IPS DF 4.7 (cell line): ENCODE data around the gene SPTLC2.
"Not testable (repeated sequence)": the region's sequence is repeated elsewhere in the genome, so short reads cannot be mapped to it uniquely, and the experiment has no call there.

Source experiments
- DNase-seq: peaks from one replicate; pipeline ENCODE4 v3.0.0-alpha.2; 2013; ENCODE audit warnings: low spot score; ENCODE audit errors: extremely low read depth

Gene SPTLC2

DNA sequence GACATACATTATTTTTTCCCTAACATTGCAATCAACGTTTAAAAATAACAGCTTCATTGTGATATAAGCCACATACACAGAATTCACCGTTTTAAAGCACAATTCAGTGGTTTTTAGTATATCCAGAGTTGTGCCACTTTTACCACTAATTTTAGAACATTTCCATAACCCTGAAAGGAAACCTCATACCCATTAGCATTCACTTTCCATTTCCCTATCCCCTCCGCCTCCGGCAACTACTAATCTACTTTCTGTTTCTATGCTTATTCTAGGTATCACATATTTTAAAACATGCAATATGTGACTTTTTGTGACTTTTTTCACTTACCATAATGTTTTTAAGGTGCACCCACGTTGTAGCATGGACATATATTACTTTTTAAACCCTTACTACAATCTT is 62.2 kb downstream of the SPTLC2 start:
- no peak for DNase-seq

DNA sequence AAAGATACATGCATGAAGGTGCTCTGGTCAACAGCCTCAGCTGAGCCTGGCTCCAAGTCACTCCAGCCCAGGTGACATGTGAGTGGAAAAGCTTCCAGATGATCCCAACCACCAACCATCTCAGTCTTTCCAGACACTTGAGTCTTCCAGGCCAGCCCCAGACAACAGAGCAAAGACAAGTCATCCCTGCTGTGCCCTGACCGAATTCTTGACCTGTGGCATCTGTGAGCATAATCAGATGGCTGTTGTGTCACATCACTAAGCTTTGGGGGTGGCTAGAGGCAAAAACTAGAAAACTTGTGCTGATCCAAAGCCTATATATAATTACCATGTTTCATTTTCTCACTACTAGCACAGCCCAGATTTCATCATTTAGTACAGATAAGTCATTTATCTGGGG is 67.0 kb downstream of the SPTLC2 start:
- DNase-seq: no peak

DNA sequence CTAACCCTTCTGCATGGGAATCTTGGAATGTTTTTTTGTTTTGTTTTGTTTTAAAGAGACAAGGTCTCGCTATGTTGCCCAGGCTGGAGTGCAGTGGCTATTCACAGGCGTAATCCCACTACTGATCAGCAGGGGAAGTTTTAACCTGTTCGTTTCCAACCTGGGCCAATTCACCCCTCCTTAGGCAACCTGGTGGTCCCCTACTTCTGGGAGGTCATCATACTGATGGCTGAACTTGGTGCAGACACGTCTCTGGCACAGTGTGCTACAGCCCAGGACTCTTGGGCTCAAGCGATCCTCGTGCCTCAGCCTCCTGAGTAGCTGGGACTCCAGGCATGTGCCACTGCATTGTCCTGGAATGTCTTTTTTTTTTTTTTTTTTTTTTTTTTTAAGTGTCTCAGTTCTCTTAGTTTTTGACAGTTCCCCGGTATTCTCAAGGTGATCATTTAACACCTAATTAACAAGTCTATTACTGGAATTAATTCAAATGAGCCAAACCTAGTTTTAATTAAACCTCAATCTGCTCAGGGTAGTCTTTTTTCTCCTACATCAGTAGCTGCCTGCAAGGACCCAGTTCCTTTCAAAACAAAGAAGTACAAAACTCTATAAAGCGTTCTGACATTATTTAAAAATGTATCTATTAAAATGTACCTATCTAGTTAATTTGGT is 68.8 kb downstream of the SPTLC2 start:
- DNase-seq: no peak

DNA sequence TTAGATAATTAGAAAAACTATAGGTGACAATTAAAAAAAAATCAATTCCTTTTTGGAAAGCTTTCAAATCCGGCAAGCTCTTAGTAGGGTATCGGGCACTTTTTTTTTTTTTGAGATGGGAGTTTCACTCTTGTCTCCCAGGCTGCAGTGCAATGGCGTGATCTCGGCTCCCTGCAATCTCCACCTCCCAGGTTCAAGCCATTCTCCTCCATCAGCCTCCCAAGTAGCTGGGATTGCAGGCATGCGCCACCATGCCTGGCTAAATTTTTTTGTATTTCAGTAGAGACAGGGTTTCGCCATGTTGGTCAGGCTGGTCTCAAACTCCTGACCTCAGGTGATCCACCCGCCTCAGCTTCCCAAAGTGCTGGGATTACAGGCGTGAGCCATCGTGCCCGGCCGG is 71.3 kb downstream of the SPTLC2 start:
- DNase-seq: not testable (repeated sequence)

DNA sequence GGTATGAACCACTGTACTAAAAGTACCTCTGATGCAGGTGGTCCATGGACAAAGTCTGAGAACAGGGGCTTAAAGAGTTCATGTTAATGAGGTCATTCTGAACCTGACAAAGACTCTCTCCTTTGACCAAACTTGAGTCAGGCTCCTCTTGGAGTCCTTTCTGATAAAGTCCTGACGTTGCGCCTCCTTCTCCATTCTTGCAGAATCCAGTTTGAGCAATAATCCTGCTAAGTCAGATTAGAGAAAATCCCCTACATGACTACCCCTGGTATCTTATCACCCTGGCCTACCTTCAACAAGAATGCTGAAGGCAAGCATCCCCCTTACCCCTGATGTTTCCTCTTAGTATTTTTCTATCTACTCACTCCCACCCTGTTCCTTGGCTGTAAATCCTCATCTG is 71.9 kb downstream of the SPTLC2 start:
- DNase-seq: no peak

DNA sequence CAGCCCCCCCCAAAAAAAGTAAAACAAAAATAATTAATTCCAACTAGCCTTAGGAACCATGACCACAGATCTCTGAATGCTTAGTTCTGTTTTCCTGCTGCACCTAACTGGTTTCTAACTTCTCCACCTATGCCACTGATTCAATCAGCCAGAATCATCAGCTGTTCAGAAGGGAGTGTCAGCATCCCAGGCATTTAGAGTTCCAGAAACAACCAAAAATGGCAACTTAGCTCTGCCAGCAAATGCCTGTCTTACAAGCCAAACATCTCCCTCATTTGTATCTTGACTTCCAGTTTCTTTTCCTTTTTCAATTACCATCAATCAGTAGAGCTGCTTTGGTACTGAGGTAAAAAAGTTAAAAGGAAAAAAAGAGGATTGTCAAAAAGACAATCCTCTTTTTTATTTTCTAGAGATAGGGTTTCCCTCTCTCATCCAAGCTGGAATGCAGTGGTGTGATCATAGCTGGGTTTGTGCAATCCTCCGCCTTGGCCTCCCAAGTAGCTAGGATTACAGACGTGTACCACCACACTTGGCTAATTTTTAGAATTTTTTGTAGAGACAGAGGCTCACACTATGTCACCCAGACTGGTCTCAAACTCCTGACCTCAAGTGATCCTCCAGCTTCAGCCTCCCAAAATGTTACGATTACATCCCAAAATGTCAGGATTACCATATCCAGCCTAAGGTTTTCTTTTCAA is 72.7 kb downstream of the SPTLC2 start:
- no peak for DNase-seq

DNA sequence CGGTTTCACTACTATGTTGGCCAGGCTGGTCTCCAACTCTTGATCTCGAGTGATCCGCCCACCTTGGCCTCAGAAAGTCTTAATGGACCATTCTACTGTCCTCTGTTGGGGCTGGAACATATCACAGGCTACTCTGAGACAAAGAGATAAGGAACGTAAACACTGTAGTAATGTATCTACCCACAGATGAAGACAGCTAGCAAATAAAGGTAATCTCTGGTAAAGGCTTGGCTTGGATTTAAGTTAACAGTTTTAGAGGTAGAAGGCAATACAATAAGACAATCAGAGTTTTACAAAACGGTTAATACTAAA is 73.2 kb downstream of the SPTLC2 start:
- no peak for DNase-seq

DNA sequence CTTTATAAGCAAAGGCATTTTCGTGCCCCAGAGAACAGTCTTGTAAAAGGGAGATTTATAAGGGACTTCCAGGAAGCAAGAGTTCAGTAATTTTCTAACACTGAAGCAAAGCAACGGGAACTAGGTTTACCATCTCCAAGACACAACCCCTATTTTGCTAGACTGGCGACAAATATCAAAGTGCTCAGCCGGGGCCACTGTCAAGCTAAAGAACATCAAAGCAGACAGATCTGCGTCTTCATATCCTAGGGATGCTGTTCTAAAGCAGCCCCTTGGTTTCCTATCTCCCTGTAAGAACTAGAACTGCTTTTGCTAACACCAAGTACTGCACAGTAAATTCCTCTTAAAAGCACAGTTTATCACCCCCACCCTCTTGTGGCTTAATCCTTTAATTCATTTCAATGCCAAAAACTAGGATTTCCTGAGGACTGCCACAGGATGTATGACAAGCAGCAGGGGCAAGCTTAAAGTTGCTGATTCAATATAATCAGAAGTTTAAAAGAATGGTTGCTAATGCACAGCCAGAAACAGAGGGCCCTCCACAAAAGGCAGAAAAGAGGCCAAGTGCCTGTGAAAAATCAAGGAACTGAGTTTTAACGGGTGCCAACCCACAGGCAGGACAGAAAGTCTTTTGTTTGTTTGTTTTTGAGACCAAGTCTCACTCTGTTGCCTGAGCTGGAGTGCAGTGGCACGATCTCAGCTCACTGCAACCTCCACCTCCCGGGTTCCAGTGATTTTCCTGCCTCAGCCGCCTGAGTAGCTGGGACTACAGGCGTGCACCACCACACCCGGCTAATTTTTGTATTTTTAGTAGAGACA is 73.8 kb downstream of the SPTLC2 start:
- DNase-seq: no peak

DNA sequence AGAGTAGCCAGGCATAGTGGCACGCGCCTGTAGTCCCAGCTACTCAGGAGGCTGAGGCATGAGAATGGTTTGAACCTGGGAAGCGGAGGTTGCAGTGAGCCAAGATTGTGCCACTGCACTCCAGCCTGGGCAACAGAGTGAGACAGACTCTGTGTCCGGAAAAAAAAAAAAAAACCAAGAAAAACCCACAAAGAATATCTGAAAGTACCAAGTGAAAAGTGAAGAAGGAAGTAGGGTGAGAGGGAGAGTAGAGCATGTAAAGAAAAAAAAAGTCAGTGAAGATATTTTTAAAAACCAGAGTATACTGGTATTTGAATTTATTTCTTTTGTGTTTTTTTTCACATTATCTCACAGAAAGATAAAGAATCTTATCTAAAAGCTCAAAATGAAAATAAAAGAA is 74.5 kb downstream of the SPTLC2 start:
- no peak for DNase-seq

DNA sequence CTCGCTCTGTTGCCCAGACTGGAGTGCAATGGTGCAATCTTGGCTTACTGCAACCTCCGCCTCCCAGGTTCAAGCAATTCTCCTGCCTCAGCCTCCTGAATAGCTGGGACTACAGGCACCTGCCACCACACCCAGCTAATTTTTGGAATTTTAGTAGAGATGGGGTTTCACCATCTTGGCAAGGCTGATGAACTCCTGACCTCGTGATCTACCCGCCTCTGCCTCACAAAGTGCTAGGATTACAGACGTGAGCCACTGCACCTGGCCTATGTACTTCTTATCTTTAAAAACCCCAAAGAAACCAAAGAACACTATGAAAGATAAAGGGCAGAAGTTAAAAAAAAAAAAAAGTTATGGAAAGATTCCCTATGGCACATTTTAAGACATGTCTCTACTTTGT is 79.5 kb downstream of the SPTLC2 start:
- DNase-seq: not testable (repeated sequence)

DNA sequence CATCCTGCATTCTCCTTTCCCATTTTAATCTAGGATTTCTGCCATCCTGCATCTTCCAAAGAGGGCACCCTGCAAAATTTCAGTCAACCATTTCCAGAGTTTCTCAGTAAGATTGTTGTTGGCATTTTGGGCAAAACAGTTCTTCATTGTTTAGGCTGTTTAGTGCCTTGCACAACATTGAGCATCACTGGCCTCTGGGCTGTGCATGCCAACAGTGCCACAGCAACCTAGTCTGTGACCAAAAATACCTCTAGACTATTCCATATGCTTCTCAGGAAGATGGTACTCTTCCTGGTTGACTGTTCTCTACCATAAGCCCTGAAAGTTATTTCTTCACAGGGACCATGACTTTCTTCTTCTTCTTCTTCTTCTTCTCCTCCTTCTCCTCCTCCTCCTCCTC is 85.4 kb downstream of the SPTLC2 start:
- DNase-seq: no peak

DNA sequence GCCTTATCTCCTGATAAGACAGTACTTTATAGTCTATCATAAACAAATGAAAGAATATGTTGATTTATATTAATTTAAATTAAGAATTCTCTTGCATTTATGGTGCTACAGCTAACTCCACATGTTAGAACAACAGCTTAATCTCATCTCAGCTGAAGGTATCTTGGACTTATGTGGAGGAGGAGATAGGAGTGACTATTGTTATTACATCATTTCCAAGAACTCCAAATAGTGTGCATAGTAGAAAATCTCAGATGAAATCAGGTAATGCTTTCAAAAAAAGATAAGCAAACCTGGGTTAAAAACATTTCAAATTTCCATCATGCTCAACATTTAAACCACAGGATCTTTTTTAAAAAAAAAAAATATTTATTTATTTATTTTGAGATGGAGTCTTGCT is 86.5 kb downstream of the SPTLC2 start:
- DNase-seq: no peak

DNA sequence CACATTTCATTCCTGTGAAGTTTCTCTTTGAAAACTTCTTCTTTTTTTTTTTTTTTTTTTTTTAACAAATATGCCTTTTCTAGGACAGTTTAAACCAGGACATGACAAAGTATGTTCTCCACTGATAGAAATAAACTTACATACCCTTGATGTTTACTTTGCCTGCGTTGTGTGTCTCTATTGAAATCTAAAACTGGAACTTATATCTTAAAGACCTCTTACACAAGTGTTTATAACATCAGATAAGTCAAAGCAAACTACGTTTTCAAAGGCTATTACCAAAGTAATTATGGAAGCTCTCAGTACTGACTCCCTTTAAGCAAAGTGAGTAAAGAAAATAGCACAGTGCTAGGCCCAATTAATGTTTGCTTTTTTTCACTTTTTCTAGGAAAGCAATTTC is 87.2 kb downstream of the SPTLC2 start:
- no peak for DNase-seq

DNA sequence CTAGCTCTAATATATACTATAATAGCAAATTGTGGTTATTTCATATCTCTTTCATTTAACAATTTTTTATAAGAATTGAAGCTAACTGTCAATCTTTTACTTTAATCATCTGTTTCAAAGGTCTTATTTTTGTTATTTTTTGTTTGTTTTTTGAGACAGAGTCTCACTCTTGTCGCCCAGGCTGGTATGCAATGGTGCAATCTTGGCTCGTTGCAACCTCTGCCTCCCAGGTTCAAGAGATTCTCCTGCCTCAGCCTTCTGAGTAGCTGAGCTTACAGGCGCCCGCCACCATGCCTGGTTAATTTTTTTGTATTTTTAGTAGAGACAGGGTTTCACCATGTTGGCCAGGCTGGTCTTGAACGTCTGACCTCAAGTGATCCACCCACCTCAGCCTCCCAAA is 87.7 kb downstream of the SPTLC2 start:
- not testable (repeated sequence) for DNase-seq

DNA sequence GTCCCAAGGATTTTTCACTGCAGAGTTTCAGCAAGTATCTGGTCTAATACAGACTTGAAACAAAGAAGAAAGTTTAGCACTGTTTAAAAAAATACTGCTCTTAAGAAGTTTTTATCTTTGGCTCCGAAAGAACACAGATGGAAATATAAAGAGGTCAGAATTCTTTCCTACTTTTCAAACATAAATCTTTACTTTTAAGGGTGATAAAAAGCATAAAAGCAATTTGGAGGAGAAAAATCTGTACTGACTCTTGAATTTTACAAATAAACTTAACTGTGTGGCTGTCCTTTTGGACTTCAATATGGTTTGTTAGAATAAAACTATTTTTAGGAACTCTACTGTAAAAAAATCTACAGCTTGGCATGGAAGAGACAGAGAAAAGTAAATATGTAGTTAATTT is 90.2 kb downstream of the SPTLC2 start:
- DNase-seq: no peak

DNA sequence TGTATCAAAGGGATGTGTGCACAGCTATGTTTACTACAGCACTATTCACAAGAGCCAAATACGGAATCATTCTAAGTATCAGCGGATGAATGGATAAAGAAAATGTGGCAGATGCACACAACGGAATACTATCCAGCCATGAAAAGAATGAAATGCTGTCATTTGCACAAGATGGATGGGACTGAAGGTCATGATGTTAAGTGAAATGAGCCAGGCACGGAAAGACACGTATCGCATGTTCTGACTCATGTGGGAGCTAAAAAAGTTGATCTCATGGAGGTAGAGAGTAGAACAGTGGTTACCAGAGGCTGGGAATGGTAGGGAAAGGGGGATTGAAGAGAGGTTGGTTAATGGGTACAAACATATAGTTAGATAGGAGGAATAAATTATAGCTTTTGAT is 91.9 kb downstream of the SPTLC2 start:
- no peak for DNase-seq

DNA sequence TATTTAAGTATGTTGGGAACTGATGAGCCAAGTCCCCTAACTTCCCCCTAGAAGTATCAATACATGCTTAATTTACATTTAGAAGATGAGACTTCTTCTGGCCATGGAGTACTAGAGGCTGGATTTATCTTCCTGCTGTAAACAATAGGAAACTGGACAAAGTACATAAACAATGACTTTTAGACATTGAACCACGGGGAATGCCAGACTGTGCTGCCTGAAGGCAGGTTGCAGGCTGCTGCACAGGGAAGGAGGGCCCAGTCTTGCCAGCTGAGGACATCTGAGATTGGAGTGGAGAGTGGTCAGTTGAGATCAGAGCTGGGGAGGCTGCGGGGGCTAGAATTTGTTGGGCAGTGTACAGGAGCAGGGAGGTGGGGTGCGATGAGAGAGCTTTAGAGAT is 93.3 kb downstream of the SPTLC2 start:
- no peak for DNase-seq

DNA sequence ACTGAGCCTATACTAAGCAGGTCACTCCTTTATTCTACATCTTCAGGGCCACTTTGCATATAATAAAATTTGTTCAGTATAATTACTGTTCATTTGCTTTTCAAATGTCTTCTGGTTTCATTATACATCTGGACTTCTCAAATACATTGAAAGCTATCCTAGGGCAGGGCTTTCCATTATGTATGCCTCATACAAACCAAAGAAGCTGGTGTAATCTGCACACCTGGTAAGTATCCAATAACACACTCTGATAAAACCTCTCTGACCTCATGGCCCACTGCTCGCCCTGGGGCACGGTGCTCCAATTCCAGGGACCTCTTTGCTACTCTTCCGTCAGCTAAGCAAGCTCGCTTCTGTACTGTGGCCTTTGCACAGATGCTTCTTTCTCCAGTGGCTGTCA is 95.9 kb downstream of the SPTLC2 start:
- no peak for DNase-seq

DNA sequence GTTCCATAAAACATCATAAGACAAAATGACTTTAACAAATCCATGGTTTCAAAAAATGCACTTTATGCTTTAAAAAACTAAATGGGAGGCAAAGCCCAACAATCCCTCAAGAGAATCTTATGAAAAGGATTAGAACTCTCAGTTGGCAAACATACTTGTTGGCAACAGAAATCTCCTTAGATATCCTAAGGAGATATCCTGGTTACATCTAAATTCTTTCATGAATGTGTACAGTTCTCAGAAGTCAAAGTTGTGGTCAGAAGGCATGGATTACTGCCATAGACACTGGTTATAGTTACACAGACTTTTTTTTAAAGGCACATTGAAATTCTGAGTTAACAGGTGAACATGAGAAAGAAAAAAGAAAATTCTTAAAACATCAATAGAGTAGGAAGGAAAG is 100.3 kb downstream of the SPTLC2 start:
- DNase-seq: no peak

DNA sequence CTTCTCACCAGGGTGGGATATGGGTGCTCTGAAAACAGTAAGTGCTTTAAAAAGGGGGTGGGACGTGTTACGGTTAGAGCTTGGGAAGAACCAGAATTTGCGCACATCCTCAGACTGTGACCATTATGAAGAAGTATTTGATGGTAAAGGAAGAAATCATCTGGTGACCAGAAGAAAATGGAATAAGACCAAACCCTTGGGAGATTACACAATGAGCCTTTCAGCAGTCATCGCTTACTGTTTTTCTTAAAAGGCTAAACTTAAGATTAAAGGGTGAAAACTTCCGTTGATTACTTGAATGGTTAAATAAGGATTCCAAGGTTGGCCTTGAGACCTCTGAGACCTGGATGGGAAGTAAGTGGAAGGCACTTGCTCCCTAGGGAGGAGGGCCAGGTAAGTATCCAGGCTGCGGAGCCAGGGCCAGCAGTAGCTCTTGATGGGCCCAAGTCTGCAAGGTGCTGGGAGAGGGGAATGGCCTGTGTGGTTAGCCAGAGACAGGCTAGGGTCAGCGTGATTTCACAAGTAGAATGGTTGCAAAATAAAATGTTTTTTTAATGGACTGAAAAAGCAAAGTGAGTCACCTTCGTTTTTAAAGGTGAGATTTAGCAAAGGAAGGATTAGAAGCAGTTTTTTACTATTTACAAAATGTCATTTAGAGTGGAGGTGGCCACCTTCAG is 104.8 kb downstream of the SPTLC2 start:
- DNase-seq: no peak

DNA sequence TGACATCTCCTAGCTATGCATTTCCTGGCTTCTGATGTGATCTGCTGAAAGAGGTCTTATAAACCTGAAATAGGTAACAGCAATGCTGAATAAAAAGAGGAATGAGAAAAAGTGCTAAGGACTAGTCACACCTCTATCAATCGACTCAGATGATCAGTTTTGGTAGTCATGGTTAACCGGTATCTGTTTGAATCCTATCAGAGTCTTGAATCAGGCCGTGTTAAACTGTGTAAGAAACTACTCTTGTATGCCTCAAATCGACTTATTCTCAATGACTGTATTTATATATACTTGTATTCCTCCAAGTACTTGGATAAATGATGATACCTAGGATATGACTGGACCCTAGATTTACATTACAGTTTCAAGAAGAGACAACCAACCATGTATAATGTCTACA is 107.1 kb downstream of the SPTLC2 start:
- DNase-seq: no peak

DNA sequence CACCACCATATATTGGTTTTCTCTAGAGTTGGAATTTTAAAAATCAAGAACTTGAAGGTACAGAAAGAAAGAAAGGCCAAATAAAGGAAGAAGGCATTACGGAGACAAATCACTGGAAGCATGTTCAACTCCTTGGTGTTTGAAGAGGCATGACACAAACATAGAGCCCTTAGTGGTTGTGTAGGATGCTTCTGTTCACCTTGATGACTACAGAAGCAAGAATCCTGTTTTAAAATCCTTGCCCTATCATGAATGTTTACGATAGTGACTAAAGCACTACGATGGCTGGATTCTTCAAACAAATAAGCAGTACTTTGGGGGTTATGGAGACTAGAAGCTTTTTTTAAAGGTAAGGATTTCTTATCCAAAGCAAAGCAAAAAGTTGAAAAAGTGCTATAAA is 107.6 kb downstream of the SPTLC2 start:
- DNase-seq: no peak
